Measurements from ENCODE around the gene NPFF. TPM values are rescaled to one million over a fixed set of nuclear protein-coding genes. Genes with fewer than 3 reads are reported as not detected.

NPFF gene
- total and polyA plus RNA-seq, 8 donors, result 0.65 to 1.1 (median 0.94) TPM; not detected in 3

DNA sequence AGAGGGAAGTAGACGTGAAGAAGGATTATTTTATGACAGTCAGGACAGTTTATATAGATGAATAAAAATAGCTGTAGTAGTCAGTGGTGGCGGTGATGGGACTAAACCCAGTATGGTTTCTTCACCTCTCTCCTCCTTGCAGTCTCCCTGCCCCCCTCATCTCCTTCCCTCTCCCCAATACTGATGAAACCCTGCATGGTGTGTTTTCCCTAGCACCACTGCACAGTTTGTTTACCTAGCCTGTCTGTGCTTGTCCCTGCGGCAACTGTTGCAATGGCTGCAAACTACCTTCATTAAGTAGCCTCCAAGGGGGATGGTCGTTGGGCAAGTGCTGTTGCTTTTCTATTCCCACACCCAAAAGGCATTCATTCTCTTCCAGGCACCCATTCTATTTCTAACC lies 40.6 kb downstream of the NPFF start:
- intact Hi-C loops (cut with DNase I), result no loop called here
- no peak for DNase-seq
- ATAC-seq, result no peak
- Histone ChIP-seq H3K27ac (no peak overlapping the region), H3K27me3 (no peaks in the 10 kb centered on the region), H3K4me3 (no peak overlapping the region), H3K36me3 (peaks cover 7 to 100% of the 10 kb centered on the region in 2 donors), H3K9me3 (no peaks in the 10 kb centered on the region), H3K4me1 (peaks cover 0 to 15% of the 10 kb centered on the region in 2 donors)
- TF ChIP-seq, protein P1, sequence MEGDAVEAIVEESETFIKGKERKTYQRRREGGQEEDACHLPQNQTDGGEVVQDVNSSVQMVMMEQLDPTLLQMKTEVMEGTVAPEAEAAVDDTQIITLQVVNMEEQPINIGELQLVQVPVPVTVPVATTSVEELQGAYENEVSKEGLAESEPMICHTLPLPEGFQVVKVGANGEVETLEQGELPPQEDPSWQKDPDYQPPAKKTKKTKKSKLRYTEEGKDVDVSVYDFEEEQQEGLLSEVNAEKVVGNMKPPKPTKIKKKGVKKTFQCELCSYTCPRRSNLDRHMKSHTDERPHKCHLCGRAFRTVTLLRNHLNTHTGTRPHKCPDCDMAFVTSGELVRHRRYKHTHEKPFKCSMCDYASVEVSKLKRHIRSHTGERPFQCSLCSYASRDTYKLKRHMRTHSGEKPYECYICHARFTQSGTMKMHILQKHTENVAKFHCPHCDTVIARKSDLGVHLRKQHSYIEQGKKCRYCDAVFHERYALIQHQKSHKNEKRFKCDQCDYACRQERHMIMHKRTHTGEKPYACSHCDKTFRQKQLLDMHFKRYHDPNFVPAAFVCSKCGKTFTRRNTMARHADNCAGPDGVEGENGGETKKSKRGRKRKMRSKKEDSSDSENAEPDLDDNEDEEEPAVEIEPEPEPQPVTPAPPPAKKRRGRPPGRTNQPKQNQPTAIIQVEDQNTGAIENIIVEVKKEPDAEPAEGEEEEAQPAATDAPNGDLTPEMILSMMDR (IDR thresholded peaks at IDR 0.05), result no peak

DNA sequence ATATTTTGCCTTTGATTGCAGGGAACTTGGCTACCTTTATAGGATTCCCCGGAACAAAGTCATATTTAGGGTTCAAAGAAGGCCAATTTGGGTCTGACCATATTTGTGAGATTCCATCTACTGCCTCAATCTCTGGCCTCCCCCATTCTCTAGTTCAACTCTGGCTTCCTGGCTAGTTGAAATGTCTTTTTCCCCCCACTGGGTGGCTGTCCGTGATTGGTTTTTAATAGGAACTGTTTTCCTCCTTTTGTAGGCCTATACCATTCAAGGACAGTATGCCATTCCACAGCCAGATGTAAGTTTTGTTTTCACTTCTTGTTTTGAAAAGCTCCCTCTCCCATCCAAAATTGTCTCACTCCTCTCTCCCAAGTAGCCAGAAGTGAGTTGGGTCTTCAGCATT lies 41.6 kb downstream of the NPFF start:
- DNase-seq, result no peak
- peaks cover 7 to 100% of the 10 kb centered on the region in 2 donors for H3K36me3 ChIP-seq
- H3K4me1 ChIP-seq, result peaks cover 0 to 15% of the 10 kb centered on the region in 2 donors
- H3K9me3 ChIP-seq, result no peaks in the 10 kb centered on the region
- no peak for ATAC-seq
- TF ChIP-seq, protein P1 (IDR thresholded peaks at IDR 0.05), result no peak
- H3K27ac ChIP-seq, result no peak overlapping the region
- H3K27me3 ChIP-seq, result no peaks in the 10 kb centered on the region
- intact Hi-C loops (cut with DNase I), result no loop called here
- no peak overlapping the region for H3K4me3 ChIP-seq

- ATAC-seq, result no peak
- Histone ChIP-seq H3K27ac (no peak overlapping the region), H3K27me3 (no peaks in the 10 kb centered on the region), H3K36me3 (peaks cover 7 to 100% of the 10 kb centered on the region in 2 donors), H3K4me3 (no peak overlapping the region), H3K9me3 (no peaks in the 10 kb centered on the region), H3K4me1 (peaks cover 0 to 15% of the 10 kb centered on the region in 2 donors)
- DNase-seq, result no peak
- intact Hi-C loops (cut with DNase I), result no loop called here
- TF ChIP-seq, protein P1 (IDR thresholded peaks at IDR 0.05), result no peak
Measured at GRCh38 chr12:53464685-53465418, 42.4 kb downstream of the NPFF start.

- TF ChIP-seq, protein P1 (IDR thresholded peaks at IDR 0.05), result no peak
- Histone ChIP-seq H3K4me3 (no peak overlapping the region), H3K27me3 (no peaks in the 10 kb centered on the region), H3K36me3 (peaks cover 8 to 100% of the 10 kb centered on the region in 2 donors), H3K4me1 (peaks cover 0 to 15% of the 10 kb centered on the region in 2 donors), H3K27ac (no peak overlapping the region), H3K9me3 (no peaks in the 10 kb centered on the region)
- ATAC-seq, result no peak
- intact Hi-C loops (cut with DNase I), result no loop called here
- DNase-seq, result no peak
Measured at GRCh38 chr12:53463802-53464560, 43.3 kb downstream of the NPFF start.

DNA sequence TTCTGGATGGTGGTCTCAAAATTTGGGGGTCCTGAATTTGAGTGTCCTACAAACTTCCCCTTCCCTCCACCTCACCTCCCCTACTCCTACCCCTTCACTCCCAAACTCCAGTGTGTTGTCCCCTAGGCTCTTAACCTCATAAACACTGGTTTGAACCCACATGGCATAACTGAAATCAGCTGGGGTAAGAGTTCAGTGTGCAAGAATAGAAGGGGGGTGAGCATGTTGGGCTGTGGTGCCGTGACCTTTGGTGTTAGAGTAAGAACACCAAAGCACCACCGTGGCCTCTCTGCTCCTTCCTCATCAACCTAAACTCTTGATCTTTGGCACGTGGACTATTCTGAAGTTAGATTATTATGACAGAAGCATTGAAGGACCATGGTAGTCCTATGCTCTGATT lies 44.3 kb downstream of the NPFF start:
- H3K9me3 ChIP-seq, result no peaks in the 10 kb centered on the region
- no peaks in the 10 kb centered on the region for H3K27me3 ChIP-seq
- H3K4me1 ChIP-seq, result peaks cover 0 to 15% of the 10 kb centered on the region in 2 donors
- TF ChIP-seq, protein P1 (IDR thresholded peaks at IDR 0.05), result no peak
- H3K36me3 ChIP-seq, result peaks cover 11 to 100% of the 10 kb centered on the region in 2 donors
- ATAC-seq (no peak), DNase-seq (no peak)
- no peak overlapping the region for H3K4me3 ChIP-seq
- no peak overlapping the region for H3K27ac ChIP-seq
- intact Hi-C loops (cut with DNase I), result no loop called here
